HG02885 (cell line): ENCODE results near the gene PCBP3.
"Not testable (repeated sequence)": the region's sequence is repeated elsewhere in the genome, so short reads cannot be mapped to it uniquely, and the experiment has no call there.

Experiments
- ATAC-seq: cut with Tn5 transposase; IDR thresholded peaks from one replicate; pipeline ENCODE4 v1.9.1; 2021; ENCODE audit warnings: mild to moderate bottlenecking; ENCODE audit not compliant: unreplicated experiment, poor library complexity

The PCBP3 gene

GRCh38 chr21:45852386-45852785 lies 208.9 kb downstream of the PCBP3 start:
- ATAC-seq = not testable (repeated sequence)

DNA sequence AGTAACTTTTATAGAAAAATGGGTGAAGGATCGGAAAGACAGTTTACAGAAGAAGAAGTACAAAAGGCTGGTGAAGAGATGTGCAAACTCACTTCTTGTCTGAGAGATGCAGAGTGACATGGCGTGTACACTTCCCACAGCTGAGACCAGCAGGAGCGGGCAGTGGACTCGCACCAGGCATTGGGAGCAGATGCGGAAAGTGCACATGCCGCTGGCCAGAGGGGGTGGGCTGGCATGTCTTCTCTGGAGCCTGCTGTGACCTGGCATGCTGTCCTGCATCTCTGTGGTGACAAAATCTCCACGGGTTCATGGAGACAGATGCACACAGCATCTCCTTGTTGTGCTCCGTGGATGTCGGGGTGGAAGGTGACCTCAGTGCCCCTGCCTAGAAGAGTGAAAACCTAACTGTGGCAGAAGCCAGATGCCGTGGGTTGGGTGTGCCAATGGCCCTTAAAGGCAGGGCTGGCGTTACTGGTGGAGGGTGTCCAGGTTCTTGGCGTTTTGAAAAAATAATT lies 209.4 kb downstream of the PCBP3 start:
- ATAC-seq = no peak

- ATAC-seq = no peak
These were observed 210.3 kb downstream of the PCBP3 start for GRCh38 chr21:45853703-45854342.

- ATAC-seq = no peak
These were observed 211.2 kb downstream of the PCBP3 start for GRCh38 chr21:45854690-45855247.

- ATAC-seq = no peak
These were observed 211.8 kb downstream of the PCBP3 start for GRCh38 chr21:45855248-45855811.

GRCh38 chr21:45856442-45856841 lies 212.9 kb downstream of the PCBP3 start:
- ATAC-seq = no peak

DNA sequence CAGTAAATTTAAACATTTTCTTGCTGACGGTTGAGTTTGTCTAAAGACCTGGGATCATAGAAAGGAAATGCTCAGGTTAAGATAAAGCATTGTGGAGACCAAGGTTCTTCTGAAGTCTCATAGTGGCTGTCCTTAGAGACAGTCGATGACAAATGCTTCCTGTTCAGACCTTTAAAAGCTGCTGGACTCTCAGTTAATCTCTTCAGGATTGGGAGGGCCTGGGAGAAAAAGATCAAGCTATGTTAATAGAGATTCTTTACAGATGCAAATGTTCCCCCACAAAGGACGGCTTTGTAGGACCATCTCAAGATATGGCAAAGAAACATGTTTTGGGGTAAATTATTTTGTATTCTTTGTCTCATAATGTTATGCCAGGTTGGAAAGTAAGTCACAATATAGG lies 213.4 kb downstream of the PCBP3 start:
- ATAC-seq = no peak

- no peak for ATAC-seq
These were observed 214.2 kb downstream of the PCBP3 start for GRCh38 chr21:45857761-45858160.

GRCh38 chr21:45858180-45858579 lies 214.7 kb downstream of the PCBP3 start:
- no peak for ATAC-seq

DNA sequence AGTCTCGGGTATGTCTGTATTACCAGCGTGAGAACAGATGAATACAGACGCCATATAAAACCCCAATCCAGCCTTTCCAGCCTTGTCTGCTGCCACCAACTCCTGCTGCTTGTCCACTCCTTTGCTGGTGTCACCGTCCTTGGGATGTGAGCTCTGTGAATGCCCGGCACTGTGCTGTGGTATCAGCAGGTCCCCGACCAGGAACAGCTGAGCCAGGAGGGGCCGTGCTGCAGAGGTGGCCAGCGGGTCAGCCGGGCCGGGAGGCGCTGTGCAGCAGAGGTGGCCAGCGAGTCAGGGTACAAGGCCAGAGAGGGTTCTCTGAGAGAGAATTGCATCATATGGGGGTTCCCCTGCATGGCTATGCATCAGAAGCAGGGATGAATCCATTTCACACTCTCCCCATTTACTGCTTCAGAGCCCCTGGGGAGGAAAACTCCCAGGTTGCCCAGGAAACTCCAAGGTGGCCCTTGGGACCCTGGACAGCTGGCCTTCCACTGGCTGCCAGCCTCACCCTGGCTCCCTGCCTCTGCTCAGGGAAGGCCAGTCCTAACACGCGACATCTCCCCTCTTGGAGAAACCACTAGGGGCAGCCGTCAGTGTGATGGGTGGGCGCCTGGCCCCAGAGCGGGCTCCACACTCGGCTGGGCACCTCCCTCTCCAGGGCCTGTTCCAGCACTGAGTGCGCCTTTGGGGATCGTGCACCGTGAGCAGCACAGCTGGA lies 215.7 kb downstream of the PCBP3 start:
- no peak for ATAC-seq

GRCh38 chr21:45859762-45860357 lies 216.3 kb downstream of the PCBP3 start:
- ATAC-seq = no peak

DNA sequence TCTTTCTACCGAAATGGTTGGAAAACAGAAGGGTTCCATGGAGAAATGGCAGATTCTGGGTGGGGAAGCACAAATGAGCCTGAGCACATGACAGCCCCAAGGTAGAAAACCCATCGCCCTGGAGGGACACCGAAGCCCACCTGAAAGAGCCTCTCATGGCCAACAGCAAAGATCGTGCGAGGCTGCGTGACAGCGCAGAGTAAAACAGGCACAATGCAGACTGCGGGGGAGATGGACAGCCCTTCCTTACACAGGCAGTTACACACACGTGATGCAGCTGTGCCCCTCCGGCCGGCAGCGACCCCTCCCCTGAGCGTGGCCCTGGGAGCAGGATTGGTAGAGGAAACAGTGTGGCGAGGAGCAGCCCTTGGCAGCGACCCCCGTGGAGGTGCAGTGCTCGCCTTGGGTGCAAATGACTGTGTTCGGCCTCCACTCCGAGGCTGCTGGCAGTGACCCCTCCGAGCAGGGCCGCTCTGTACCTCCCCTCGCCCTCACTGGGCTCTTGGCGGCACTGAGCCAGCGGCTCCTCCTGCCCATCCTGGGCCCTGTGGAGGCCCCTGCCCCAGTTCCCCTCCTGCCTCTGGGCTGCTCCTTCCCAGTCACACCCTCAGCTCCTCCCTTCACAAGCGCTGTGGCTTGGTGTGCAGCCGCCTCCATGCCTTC lies 217.1 kb downstream of the PCBP3 start:
- no peak for ATAC-seq

DNA sequence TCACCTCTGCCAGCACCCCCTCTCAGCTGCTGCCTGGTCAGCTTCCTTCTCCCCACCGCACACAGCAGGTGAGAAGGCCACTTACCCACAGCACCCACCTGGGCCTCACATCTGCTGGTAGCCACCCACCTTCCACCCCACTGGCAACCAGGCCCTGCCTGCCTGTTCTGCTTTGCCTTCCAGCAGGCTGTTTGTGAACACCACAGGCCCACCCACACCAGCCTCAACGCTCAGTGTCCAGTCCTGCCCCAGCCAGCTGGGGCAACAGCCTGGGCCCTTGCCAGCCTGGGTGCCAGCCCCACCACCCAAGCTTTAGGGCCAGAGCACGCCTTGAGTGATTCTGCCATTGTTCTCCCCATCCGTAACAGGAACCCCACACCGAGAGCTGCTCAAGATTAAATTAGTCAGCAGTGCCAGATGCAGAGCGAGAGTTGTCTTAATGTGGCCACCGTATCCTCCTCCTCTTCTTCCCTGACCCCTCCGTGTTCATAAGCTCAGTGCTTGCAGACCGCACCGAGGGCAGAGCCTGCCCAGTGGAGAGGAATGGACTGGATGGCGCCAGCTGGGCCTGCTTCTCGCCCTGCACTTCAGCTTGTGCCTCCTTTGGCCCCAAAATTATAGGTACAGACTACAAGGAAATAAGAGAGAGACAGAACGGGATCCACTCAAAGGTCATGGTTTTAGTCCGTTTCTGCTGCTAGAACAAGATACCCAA lies 217.8 kb downstream of the PCBP3 start:
- no peak for ATAC-seq

DNA sequence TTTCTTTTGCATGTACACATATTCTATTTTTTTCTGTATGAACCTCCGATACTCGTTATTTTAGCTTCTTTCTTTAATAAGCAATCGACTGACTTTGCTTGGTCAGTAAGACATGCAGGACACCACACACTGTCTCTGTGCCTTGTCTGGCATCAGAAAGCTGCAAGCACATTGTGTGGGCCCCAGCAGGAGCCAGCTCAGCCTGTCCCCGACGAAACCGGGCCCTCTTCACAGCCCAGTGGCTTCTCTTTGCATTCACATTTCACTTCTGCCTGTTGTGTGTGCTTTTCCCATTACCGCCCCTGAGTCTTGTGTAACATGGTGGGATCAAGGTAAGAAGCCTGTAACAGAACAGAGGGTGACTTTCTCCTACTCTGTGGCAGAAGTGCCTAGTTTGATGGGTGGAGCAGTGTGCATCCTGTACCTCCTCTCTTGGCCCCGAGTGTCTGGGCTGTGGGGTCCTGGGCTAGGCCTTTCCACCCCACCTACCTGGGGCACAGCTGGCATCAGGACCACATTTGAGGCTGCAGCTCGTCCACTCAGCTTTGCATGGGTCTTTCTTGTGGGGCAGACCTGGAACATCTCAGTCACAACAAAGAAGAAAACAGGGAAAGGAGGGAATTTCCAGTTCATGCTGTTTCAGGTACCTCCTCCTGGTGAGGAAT lies 219.2 kb downstream of the PCBP3 start:
- no peak for ATAC-seq

GRCh38 chr21:45863267-45863666 lies 219.7 kb downstream of the PCBP3 start:
- ATAC-seq = no peak

- ATAC-seq = no peak
These were observed 220.2 kb downstream of the PCBP3 start for GRCh38 chr21:45863751-45864150.

- ATAC-seq = no peak
These were observed 220.9 kb downstream of the PCBP3 start for GRCh38 chr21:45864436-45864835.

- no peak for ATAC-seq
These were observed 221.7 kb downstream of the PCBP3 start for GRCh38 chr21:45865106-45865835.

GRCh38 chr21:45866551-45866950 lies 223.0 kb downstream of the PCBP3 start:
- no peak for ATAC-seq
